H9 (cell line): ENCODE measurements around the gene NEGR1. TPM values are rescaled to one million over a fixed set of nuclear protein-coding genes. Genes with fewer than 3 reads are reported as not detected.

Source experiments
- DNase-seq: peaks from one replicate; pipeline ENCODE4 v3.0.0-alpha.2; 2017
- H2AFZ ChIP-seq: one replicate; pipeline ENCODE4 v1.6.1; 2013; ENCODE audit warnings: mild to moderate bottlenecking, low read length, control low read depth, moderate library complexity
- H2AK5ac ChIP-seq: 2 replicates; pipeline ENCODE4 v1.6.1; 2013; ENCODE audit warnings: low read length, control low read depth, mixed read lengths; ENCODE audit not compliant: insufficient read length
- H2BK120ac ChIP-seq: one replicate; pipeline ENCODE4 v1.6.1; 2013; ENCODE audit warnings: low read depth, mild to moderate bottlenecking, low read length, control low read depth, inconsistent platforms; ENCODE audit not compliant: poor library complexity, severe bottlenecking
- H2BK12ac ChIP-seq: 2 replicates; pipeline ENCODE4 v1.6.1; 2013; ENCODE audit warnings: low read length, control low read depth, mixed read lengths, low read depth; ENCODE audit not compliant: insufficient read length
- H2BK15ac ChIP-seq: 2 replicates; pipeline ENCODE4 v1.6.1; 2013; ENCODE audit warnings: low read depth, low read length, control low read depth
- H2BK20ac ChIP-seq: one replicate; pipeline ENCODE4 v1.6.1; 2013; ENCODE audit warnings: low read depth, mild to moderate bottlenecking, low read length, control low read depth, inconsistent platforms; ENCODE audit not compliant: poor library complexity, severe bottlenecking
- H2BK5ac ChIP-seq: 2 replicates; pipeline ENCODE4 v1.6.1; 2013; ENCODE audit warnings: low read length, control low read depth, mixed read lengths; ENCODE audit not compliant: insufficient read length
- H3K14ac ChIP-seq: 2 replicates; pipeline ENCODE4 v1.6.1; 2013; ENCODE audit warnings: low read length, control low read depth; ENCODE audit not compliant: insufficient read depth
- H3K18ac ChIP-seq: 2 replicates; pipeline ENCODE4 v1.6.1; 2013; ENCODE audit warnings: low read depth, mild to moderate bottlenecking, mixed read lengths, low read length, control low read depth; ENCODE audit not compliant: insufficient read length
- H3K23ac ChIP-seq: 2 replicates; pipeline ENCODE4 v1.6.1; 2013; ENCODE audit warnings: low read length, control low read depth, mixed read lengths, low read depth; ENCODE audit not compliant: insufficient read length
- H3K23me2 ChIP-seq: 2 replicates; pipeline ENCODE4 v1.6.1; 2013; ENCODE audit warnings: low read depth, mild to moderate bottlenecking, mixed read lengths, low read length, control low read depth; ENCODE audit not compliant: insufficient read length, poor library complexity, severe bottlenecking
- H3K27ac ChIP-seq: 2 replicates; pipeline ENCODE4 v1.5.1; 2013; ENCODE audit warnings: low read length, control low read depth, mixed read lengths, low read depth; ENCODE audit not compliant: insufficient read length
- H3K27me3 ChIP-seq: 2 replicates; pipeline ENCODE4 v1.6.1; 2013; ENCODE audit warnings: low read length, control low read depth, inconsistent platforms; ENCODE audit not compliant: insufficient read depth
- H3K4ac ChIP-seq: 2 replicates; pipeline ENCODE4 v1.6.1; 2013; ENCODE audit warnings: low read depth, mild to moderate bottlenecking, control low read depth, inconsistent platforms, low read length, moderate library complexity
- H3K4me1 ChIP-seq: 2 replicates; pipeline ENCODE4 v1.6.1; 2013; ENCODE audit warnings: low read length, control low read depth, inconsistent platforms; ENCODE audit not compliant: insufficient read depth
- H3K4me2 ChIP-seq: 2 replicates; pipeline ENCODE4 v1.6.1; 2013; ENCODE audit warnings: low read length, control low read depth, mixed read lengths; ENCODE audit not compliant: insufficient read length, insufficient read depth
- H3K56ac ChIP-seq: 2 replicates; pipeline ENCODE4 v1.6.1; 2013; ENCODE audit warnings: low read depth, mild to moderate bottlenecking, mixed read lengths, low read length, control low read depth; ENCODE audit not compliant: insufficient read length
- H3K79me1 ChIP-seq: 2 replicates; pipeline ENCODE4 v1.6.1; 2013; ENCODE audit warnings: low read depth, mild to moderate bottlenecking, moderate library complexity, low read length, control low read depth, inconsistent platforms; ENCODE audit not compliant: insufficient read depth, poor library complexity, severe bottlenecking
- H3K79me2 ChIP-seq: 2 replicates; pipeline ENCODE4 v1.6.1; 2013; ENCODE audit warnings: low read length, control low read depth, inconsistent platforms; ENCODE audit not compliant: insufficient read depth
- H3K9ac ChIP-seq: 2 replicates; pipeline ENCODE4 v1.6.1; 2013; ENCODE audit warnings: low read length, control low read depth, mixed read lengths; ENCODE audit not compliant: insufficient read length; ENCODE audit errors: extremely low read depth
- H3K9me3 ChIP-seq: one replicate; pipeline ENCODE4 v1.6.1; 2013; ENCODE audit warnings: low read depth, low read length, inconsistent platforms; ENCODE audit not compliant: control insufficient read depth
- H3T11ph ChIP-seq: one replicate; pipeline ENCODE4 v1.6.1; 2013; ENCODE audit warnings: mild to moderate bottlenecking, low read length, control low read depth, inconsistent platforms
- H4K20me1 ChIP-seq: one replicate; pipeline ENCODE4 v1.6.1; 2013; ENCODE audit not compliant: control insufficient read depth, insufficient read length, insufficient read depth
- H4K5ac ChIP-seq: 2 replicates; pipeline ENCODE4 v1.6.1; 2013; ENCODE audit warnings: low read depth, mild to moderate bottlenecking, mixed read lengths, low read length, control low read depth; ENCODE audit not compliant: insufficient read length
- H4K8ac ChIP-seq: replicated peaks from 2 replicates; pipeline ENCODE4 v1.6.1; 2013; ENCODE audit warnings: low read length, control low read depth, mixed read lengths, low read depth; ENCODE audit not compliant: insufficient read length
- H4K91ac ChIP-seq: 2 replicates; pipeline ENCODE4 v1.6.1; 2013; ENCODE audit warnings: low read depth, mild to moderate bottlenecking, moderate library complexity, mixed read lengths, low read length, control low read depth; ENCODE audit not compliant: insufficient read length
- H3K27ac Mint-ChIP-seq, 3 experiments: 2 replicates in 2 of 3; 3 replicates in 1 of 3; pipeline ENCODE4 v1.8.0; 2020 to 2021; ENCODE audit warnings: mixed read lengths in 3 of 3, mild to moderate bottlenecking in 1 of 3, moderate library complexity in 1 of 3
- H3K27me3 Mint-ChIP-seq: 2 replicates; pipeline ENCODE4 v1.8.0; 2021; ENCODE audit warnings: low read depth, mild to moderate bottlenecking, moderate library complexity, mixed read lengths
- H3K36me3 Mint-ChIP-seq, 3 experiments: 2 replicates in 2 of 3; 3 replicates in 1 of 3; pipeline ENCODE4 v1.8.0; 2020 to 2021; ENCODE audit warnings: low read depth in 3 of 3, mixed read lengths in 3 of 3; ENCODE audit not compliant: insufficient read depth in 1 of 3
- H3K4me1 Mint-ChIP-seq, 2 experiments: 2 replicates each; pipeline ENCODE4 v1.8.0; 2020; ENCODE audit warnings: mixed read lengths in 2 of 2
- H3K4me3 Mint-ChIP-seq, 2 experiments: 2 replicates in 1 of 2; 3 replicates in 1 of 2; pipeline ENCODE4 v1.8.0; 2020 to 2021; ENCODE audit warnings: mild to moderate bottlenecking in 2 of 2, mixed read lengths in 2 of 2, moderate library complexity in 1 of 2
- H3K9me3 Mint-ChIP-seq, 2 experiments: 2 replicates in 1 of 2; 3 replicates in 1 of 2; pipeline ENCODE4 v1.8.0; 2020; ENCODE audit warnings: mild to moderate bottlenecking in 2 of 2, mixed read lengths in 2 of 2, moderate library complexity in 1 of 2
- WGBS: extraction: QIAGEN DNeasy Blood & Tissue Kit; methylation state at CpG from one replicate; pipeline ENCODE4 v1.1.7; 2013; ENCODE audit warnings: missing lambda C conversion rate, low lambda C conversion rate, mixed read lengths; ENCODE audit not compliant: insufficient read length; ENCODE audit errors: extremely low coverage; 5-methylcytosine and 5-hydroxymethylcytosine counted together
- total RNA-seq: library from RNA; stranded (reverse); gene quantifications from 2 replicates; pipeline ENCODE4 v1.2.1, GENCODE V29; 2021
- TF ChIP-seq, protein P1 (sequence below): fragments of 200-600 bp; sonication (generic); conservative IDR thresholded peaks from 3 replicates; pipeline ENCODE4 v1.8.0; 2021; ENCODE audit warnings: antibody characterized with exemption, mild to moderate bottlenecking

The NEGR1 gene
- total RNA-seq, 1 experiment from 2014 or later: 0.13 TPM

DNA sequence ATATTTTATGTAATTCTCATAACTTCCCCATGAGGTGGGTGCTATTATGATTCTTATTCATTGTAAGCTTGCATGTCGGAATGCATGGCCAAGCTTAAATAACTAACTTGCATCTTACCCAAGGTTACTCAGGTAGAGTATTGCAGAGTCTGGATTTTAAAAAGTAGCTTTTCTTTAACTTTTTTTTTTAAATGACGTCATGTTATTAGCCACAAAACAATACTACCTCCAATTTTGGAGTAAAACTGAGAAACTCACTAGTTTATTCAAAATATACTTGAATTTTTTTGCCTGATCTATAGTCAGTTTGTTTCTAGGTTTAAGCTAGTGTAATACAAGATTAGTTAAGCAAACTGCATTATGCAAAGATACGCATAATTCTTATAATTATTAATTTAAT, 57.8 kb downstream of the NEGR1 start:
- Histone ChIP-seq H3T11ph (no peak overlapping the region), H3K4ac (no peak overlapping the region), H2BK15ac (no peak overlapping the region), H3K4me1 (no peaks in the 10 kb centered on the region), H2BK5ac (no peak overlapping the region), H2AFZ (no peak overlapping the region), H3K27me3 (no peaks in the 10 kb centered on the region), H3K9ac (no peak overlapping the region), H3K79me1 (no peaks in the 10 kb centered on the region), H3K14ac (no peak overlapping the region), H3K79me2 (no peaks in the 10 kb centered on the region), H3K4me2 (no peak overlapping the region), H3K27ac (no peak overlapping the region), H2BK20ac (no peak overlapping the region), H3K56ac (no peak overlapping the region), H2BK120ac (no peak overlapping the region), H3K23me2 (no peaks in the 10 kb centered on the region), H4K91ac (no peak overlapping the region), H2AK5ac (no peak overlapping the region), H4K8ac (no peak overlapping the region), H4K20me1 (no peaks in the 10 kb centered on the region), H3K9me3 (no peaks in the 10 kb centered on the region), H4K5ac (no peak overlapping the region), H3K23ac (no peak overlapping the region), H3K18ac (no peak overlapping the region), H2BK12ac (no peak overlapping the region)
- Mint-ChIP-seq H3K36me3 (no peaks in the 10 kb centered on the region), H3K27me3 (no peaks in the 10 kb centered on the region), H3K9me3 (no peaks in the 10 kb centered on the region), H3K27ac (no peak overlapping the region), H3K4me3 (no peak overlapping the region), H3K4me1 (no peaks in the 10 kb centered on the region)
- no CpG with 5 or more reads among the region's 3 CpGs for WGBS
- TF ChIP-seq, protein P1, sequence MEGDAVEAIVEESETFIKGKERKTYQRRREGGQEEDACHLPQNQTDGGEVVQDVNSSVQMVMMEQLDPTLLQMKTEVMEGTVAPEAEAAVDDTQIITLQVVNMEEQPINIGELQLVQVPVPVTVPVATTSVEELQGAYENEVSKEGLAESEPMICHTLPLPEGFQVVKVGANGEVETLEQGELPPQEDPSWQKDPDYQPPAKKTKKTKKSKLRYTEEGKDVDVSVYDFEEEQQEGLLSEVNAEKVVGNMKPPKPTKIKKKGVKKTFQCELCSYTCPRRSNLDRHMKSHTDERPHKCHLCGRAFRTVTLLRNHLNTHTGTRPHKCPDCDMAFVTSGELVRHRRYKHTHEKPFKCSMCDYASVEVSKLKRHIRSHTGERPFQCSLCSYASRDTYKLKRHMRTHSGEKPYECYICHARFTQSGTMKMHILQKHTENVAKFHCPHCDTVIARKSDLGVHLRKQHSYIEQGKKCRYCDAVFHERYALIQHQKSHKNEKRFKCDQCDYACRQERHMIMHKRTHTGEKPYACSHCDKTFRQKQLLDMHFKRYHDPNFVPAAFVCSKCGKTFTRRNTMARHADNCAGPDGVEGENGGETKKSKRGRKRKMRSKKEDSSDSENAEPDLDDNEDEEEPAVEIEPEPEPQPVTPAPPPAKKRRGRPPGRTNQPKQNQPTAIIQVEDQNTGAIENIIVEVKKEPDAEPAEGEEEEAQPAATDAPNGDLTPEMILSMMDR: no peak
- DNase-seq: no peak
